GM21390 (cell line): Measurements from ENCODE around the gene GPALPP1.
"Not testable (repeated sequence)": the region's sequence is repeated elsewhere in the genome, so short reads cannot be mapped to it uniquely, and the experiment has no call there.

Experiments
- ATAC-seq: cut with Tn5 transposase; IDR thresholded peaks from one replicate; pipeline ENCODE4 v1.9.1; 2021; ENCODE audit not compliant: unreplicated experiment

GPALPP1 gene

DNA sequence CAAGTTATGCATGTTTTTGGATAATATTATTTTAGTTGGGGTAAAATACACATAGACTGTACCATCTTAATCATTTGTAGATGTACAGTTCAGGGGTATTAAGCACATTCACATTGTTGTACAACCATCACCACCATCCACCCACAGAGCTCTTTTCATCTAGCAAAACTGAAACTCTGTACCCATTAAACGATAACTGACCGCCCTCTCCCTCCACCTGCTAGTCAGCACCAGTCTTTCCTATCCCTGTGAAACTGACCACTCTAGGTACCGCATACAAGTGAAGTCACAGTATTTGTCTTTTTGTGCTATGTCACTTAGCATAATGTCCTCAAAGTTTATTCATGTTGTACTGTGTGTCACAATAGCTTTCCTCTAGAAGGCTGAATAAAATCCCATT is 70.7 kb downstream of the GPALPP1 start:
- no peak for ATAC-seq

GRCh38 chr13:45063261-45063860 is 74.0 kb downstream of the GPALPP1 start:
- ATAC-seq: no peak

GRCh38 chr13:45063889-45064288 is 74.6 kb downstream of the GPALPP1 start:
- not testable (repeated sequence) for ATAC-seq

GRCh38 chr13:45064889-45065288 is 75.6 kb downstream of the GPALPP1 start:
- ATAC-seq: no peak

- no peak for ATAC-seq
Observed at GRCh38 chr13:45068036-45069001, 79.0 kb downstream of the GPALPP1 start.

GRCh38 chr13:45073809-45074208 is 84.5 kb downstream of the GPALPP1 start:
- no peak for ATAC-seq

GRCh38 chr13:45074721-45075120 is 85.4 kb downstream of the GPALPP1 start:
- no peak for ATAC-seq

DNA sequence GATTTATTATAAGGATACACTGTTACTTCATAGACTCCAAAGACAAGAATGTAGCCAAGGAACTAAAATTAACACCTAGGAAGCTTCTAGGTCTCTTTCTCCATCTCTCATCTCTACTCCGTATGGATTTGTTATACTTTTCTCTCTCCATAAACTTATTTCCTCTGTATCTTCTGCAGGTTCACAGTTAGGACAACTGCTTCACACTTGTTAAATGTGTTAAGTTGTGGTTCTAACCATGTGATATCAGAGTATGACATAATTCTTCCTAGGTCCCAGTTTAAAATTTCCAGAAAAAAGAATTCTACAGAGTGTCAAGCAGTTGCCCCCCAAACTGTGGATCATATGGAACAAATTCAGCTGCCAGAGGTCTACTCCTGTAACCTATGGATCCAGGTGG is 88.7 kb downstream of the GPALPP1 start:
- no peak for ATAC-seq
